Liver (tissue), 9 donors: ENCODE measurements around the gene LSMEM2. TPM values are rescaled to one million over a fixed set of nuclear protein-coding genes. Genes with fewer than 3 reads are reported as not detected.

Experiments used
- DNase-seq: peaks from one replicate; pipeline ENCODE4 v3.0.0-alpha.2; 2017; ENCODE audit warnings: low spot score
- H3K27ac ChIP-seq, 2 donors: one replicate each; pipeline ENCODE4 v1.7.0; 2013; ENCODE audit warnings: inconsistent platforms in 2 of 2, low read length in 2 of 2, control low read depth in 1 of 2, low read depth in 1 of 2, mild to moderate bottlenecking in 1 of 2
- H3K27me3 ChIP-seq, 4 donors: one replicate each; pipeline versions ENCODE4 v1.6.1 to v1.7.0; 2013; ENCODE audit warnings: low read length in 3 of 4, inconsistent platforms in 1 of 4, mild to moderate bottlenecking in 1 of 4, moderate library complexity in 1 of 4; ENCODE audit not compliant: control insufficient read depth in 4 of 4, insufficient read depth in 4 of 4
- H3K36me3 ChIP-seq, 4 donors: one replicate each; pipeline versions ENCODE4 v1.6.1 to v1.7.0; 2013; ENCODE audit warnings: low read length in 3 of 4, mild to moderate bottlenecking in 3 of 4, low read depth in 1 of 4, moderate library complexity in 1 of 4; ENCODE audit not compliant: control insufficient read depth in 4 of 4, insufficient read depth in 3 of 4
- H3K4me1 ChIP-seq, 4 donors: one replicate each; pipeline versions ENCODE4 v1.6.1 to v1.7.0; 2013; ENCODE audit warnings: low read length in 3 of 4, mild to moderate bottlenecking in 3 of 4, moderate library complexity in 1 of 4; ENCODE audit not compliant: control insufficient read depth in 4 of 4, insufficient read depth in 4 of 4
- H3K4me3 ChIP-seq, 3 donors: one replicate each; pipeline versions ENCODE4 v1.6.1 to v1.7.0; 2013; ENCODE audit warnings: low read length in 3 of 3, control low read depth in 1 of 3, low read depth in 1 of 3, mild to moderate bottlenecking in 1 of 3
- H3K9ac ChIP-seq, 2 donors: one replicate each; pipeline ENCODE4 v1.7.0; 2013; ENCODE audit warnings: low read length in 2 of 2, mild to moderate bottlenecking in 2 of 2, moderate library complexity in 2 of 2, control low read depth in 1 of 2, low read depth in 1 of 2
- H3K9me3 ChIP-seq, 4 donors: one replicate each; pipeline versions ENCODE4 v1.6.1 to v1.7.0; 2013; ENCODE audit warnings: low read length in 3 of 4; ENCODE audit not compliant: control insufficient read depth in 4 of 4
- ATF3 ChIP-seq: IDR thresholded peaks from 2 replicates; pipeline ENCODE4 v1.6.1; 2016; ENCODE audit warnings: antibody characterized with exemption
- CTCF ChIP-seq: fragments of 150-350 bp; IDR thresholded peaks from 2 replicates; pipeline ENCODE4 v1.5.1; 2017; ENCODE audit warnings: improper control_type of control experiment, low read depth, low read length; ENCODE audit not compliant: missing input control
- FOXA1 ChIP-seq: IDR thresholded peaks from 2 replicates; pipeline ENCODE4 v1.6.1; 2016; ENCODE audit warnings: antibody characterized with exemption
- FOXA2 ChIP-seq: IDR thresholded peaks from 2 replicates; pipeline ENCODE4 v1.6.1; 2016; ENCODE audit warnings: antibody characterized with exemption
- HNF4A ChIP-seq, 2 donors: conservative IDR thresholded peaks; 2 replicates each; pipeline ENCODE4 v1.6.1; 2016; ENCODE audit warnings: antibody characterized with exemption in 2 of 2, mild to moderate bottlenecking in 2 of 2
- HNF4G ChIP-seq: IDR thresholded peaks from 2 replicates; pipeline ENCODE4 v1.6.1; 2016; ENCODE audit warnings: antibody characterized with exemption
- JUND ChIP-seq, 2 donors: IDR thresholded peaks; 2 replicates each; pipeline ENCODE4 v1.6.1; 2016; ENCODE audit warnings: antibody characterized with exemption in 2 of 2
- MAX ChIP-seq: IDR thresholded peaks from 2 replicates; pipeline ENCODE4 v1.6.1; 2016; ENCODE audit warnings: antibody characterized with exemption
- NR2F2 ChIP-seq: IDR thresholded peaks from 2 replicates; pipeline ENCODE4 v1.6.1; 2016; ENCODE audit warnings: antibody characterized with exemption
- RAD21 ChIP-seq, 2 donors: IDR thresholded peaks; 2 replicates each; pipeline ENCODE4 v1.6.1; 2016; ENCODE audit warnings: antibody characterized with exemption in 2 of 2, mild to moderate bottlenecking in 2 of 2
- REST ChIP-seq: IDR thresholded peaks from 2 replicates; pipeline ENCODE4 v1.6.1; 2016; ENCODE audit warnings: antibody characterized with exemption, mild to moderate bottlenecking
- SP1 ChIP-seq: IDR thresholded peaks from 2 replicates; pipeline ENCODE4 v1.6.1; 2018; ENCODE audit warnings: antibody characterized with exemption, mild to moderate bottlenecking
- TAF1 ChIP-seq: conservative IDR thresholded peaks from 2 replicates; pipeline ENCODE4 v1.6.1; 2016; ENCODE audit warnings: antibody characterized with exemption, mild to moderate bottlenecking
- YY1 ChIP-seq: IDR thresholded peaks from 2 replicates; pipeline ENCODE4 v1.6.1; 2016; ENCODE audit warnings: antibody characterized with exemption, mild to moderate bottlenecking
- ZBTB33 ChIP-seq: IDR thresholded peaks from 2 replicates; pipeline ENCODE4 v1.6.1; 2016; ENCODE audit warnings: antibody characterized with exemption
- WGBS: extraction: QIAGEN DNeasy Blood & Tissue Kit; methylation state at CpG from one replicate; pipeline ENCODE4 v1.1.7; 2013; 5-methylcytosine and 5-hydroxymethylcytosine counted together
- polyA plus RNA-seq, 2 donors: library from polyadenylated mRNA; stranded (reverse) in 1 of 2; unstranded in 1 of 2; fragments of 200-250 nt in 1 of 2; fragments of >200 nt in 1 of 2; fragmentation: Nextera tagmentation in 1 of 2; extraction: Ambion mirVana in 1 of 2; gene quantifications; one replicate each; pipeline versions ENCODE4 v1.2.1 to v1.2.3, GENCODE V29; 2013 to 2015
- total RNA-seq, 2 donors: library from RNA; depleted of rRNA; stranded (reverse); fragments of >200 nt; gene quantifications; one replicate each; pipeline ENCODE4 v1.2.3, GENCODE V29; 2014
- donor health status: healthy.
- donor health status: healthy.
- donor health status: healthy.
- donor health status: healthy.
- donor health status: healthy.

LSMEM2 gene
- total and polyA plus RNA-seq, 4 donors = 0.03 to 0.08 TPM; not detected in 2

GRCh38 chr3:50239649-50240048 lies 39.2 kb upstream of the LSMEM2 start:
- WGBS = 79% methylated on average over 4 of the region's 4 CpGs
- peak overlapping the region in 1 of 2 donors; percentile 42 for H3K9ac ChIP-seq

GRCh38 chr3:50241163-50241562 lies 37.7 kb upstream of the LSMEM2 start:
- WGBS = 80% methylated on average over 4 of the region's 4 CpGs
- no peaks in the 10 kb centered on the region for H3K27me3 ChIP-seq
- no peak overlapping the region for H3K4me3 ChIP-seq
- H3K36me3 ChIP-seq = no peaks in the 10 kb centered on the region
- no peaks in the 10 kb centered on the region for H3K9me3 ChIP-seq
- no peak overlapping the region for H3K9ac ChIP-seq
- peaks cover 19 to 89% (median 67%) of the 10 kb centered on the region in 4 donors for H3K4me1 ChIP-seq
- peak overlapping the region; percentile 83 to 87 for H3K27ac ChIP-seq
- DNase-seq = no peak
- no peak for TF ChIP-seq ATF3
- TF ChIP-seq REST = no peak
- TF ChIP-seq JUND (IDR thresholded peaks at IDR 0.05) = no peak
- TF ChIP-seq CTCF = no peak
- no peak for TF ChIP-seq FOXA2
- no peak for TF ChIP-seq MAX
- TF ChIP-seq NR2F2 = no peak
- TF ChIP-seq YY1 = no peak
- no peak for TF ChIP-seq SP1

More at GRCh38 chr3:50239649-50240048, 39.2 kb upstream of the LSMEM2 start:
- Histone ChIP-seq H3K4me3 (no peak overlapping the region), H3K9me3 (no peaks in the 10 kb centered on the region), H3K36me3 (no peaks in the 10 kb centered on the region), H3K4me1 (peaks cover 18 to 76% (median 57%) of the 10 kb centered on the region in 4 donors), H3K27ac (peak overlapping the region; percentile 22 to 91), H3K27me3 (no peaks in the 10 kb centered on the region)
- TF ChIP-seq JUND (IDR thresholded peaks at IDR 0.05) (no peak), YY1 (no peak), NR2F2 (no peak), RAD21 (IDR thresholded peaks at IDR 0.05) (no peak), TAF1 (no peak), ZBTB33 (no peak), HNF4A (conservative IDR thresholded peaks at IDR 0.05) (no peak), MAX (no peak), HNF4G (no peak), REST (no peak), FOXA2 (no peak), FOXA1 (no peak)
- DNase-seq = no peak
